ENCODE results near the gene CASS4. TPM values are rescaled to one million over a fixed set of nuclear protein-coding genes. Genes with fewer than 3 reads are reported as not detected.

CASS4 gene
- total RNA-seq, 1 donor from 2014 or later, result 40.2 TPM

DNA sequence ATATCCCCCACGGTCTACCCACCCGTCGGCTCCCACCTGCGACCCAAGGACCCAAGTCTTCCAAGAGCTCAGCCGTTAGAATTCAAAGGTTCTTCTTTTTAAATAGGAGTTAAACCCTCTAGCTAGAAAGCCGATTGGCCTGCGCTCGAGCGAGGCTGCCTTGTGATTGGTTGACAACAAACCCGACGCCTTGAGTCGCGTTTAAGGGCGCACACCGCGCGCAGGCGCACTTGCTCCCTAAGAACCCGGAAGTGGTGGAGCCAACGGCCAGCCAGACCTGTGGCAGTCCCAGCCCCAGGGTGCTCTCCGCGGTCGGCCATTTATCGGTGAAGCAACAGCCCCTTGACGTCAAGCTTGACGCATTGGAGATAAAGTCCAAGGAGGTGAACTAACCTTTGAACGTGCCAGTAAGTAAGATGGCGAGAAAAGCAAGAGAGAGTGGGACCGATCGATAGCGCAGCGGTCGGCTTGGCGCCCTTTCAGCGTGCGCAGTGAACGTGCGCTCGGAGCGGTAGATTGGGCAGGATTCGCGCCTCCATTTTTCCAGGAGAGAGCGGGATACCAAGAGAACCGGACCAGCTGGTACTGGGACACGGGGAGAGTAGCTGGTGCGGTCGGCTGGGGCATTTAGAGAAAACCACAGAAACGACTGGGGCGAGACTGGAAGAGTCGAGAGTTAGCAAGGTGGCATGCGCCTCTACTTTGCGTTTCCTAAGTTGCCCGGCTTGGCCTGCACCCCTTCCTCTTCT lies 19.8 kb upstream of the CASS4 start, which contains the start of the genes AURKA and CSTF1:
AURKA (minus strand) TSS at position 84 of the 749 bp plus-strand sequence. CDS start 4,018 bp downstream, outside the sequence.
CSTF1 (plus strand) TSS at position 514 of the 749 bp plus-strand sequence. CDS start 2,908 bp downstream, outside the sequence.
- Histone ChIP-seq H3K27me3 (no peaks in the 10 kb centered on the region), H3K9me3 (no peaks in the 10 kb centered on the region), H3K36me3 (peaks cover 21% of the 10 kb centered on the region), H3K4me3 (peak within 1 kb of the TSS; percentile 58), H3K27ac (peak within 1 kb of the TSS; percentile 81), H3K4me1 (peaks cover 18% of the 10 kb centered on the region)
- ATAC-seq, result peak; percentile 97
- intact Hi-C loops (cut with DNase I), result no loop called here
- TF ChIP-seq, protein P1, sequence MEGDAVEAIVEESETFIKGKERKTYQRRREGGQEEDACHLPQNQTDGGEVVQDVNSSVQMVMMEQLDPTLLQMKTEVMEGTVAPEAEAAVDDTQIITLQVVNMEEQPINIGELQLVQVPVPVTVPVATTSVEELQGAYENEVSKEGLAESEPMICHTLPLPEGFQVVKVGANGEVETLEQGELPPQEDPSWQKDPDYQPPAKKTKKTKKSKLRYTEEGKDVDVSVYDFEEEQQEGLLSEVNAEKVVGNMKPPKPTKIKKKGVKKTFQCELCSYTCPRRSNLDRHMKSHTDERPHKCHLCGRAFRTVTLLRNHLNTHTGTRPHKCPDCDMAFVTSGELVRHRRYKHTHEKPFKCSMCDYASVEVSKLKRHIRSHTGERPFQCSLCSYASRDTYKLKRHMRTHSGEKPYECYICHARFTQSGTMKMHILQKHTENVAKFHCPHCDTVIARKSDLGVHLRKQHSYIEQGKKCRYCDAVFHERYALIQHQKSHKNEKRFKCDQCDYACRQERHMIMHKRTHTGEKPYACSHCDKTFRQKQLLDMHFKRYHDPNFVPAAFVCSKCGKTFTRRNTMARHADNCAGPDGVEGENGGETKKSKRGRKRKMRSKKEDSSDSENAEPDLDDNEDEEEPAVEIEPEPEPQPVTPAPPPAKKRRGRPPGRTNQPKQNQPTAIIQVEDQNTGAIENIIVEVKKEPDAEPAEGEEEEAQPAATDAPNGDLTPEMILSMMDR (IDR thresholded peaks at IDR 0.05), result no peak
- peak; percentile 100 for DNase-seq

DNA sequence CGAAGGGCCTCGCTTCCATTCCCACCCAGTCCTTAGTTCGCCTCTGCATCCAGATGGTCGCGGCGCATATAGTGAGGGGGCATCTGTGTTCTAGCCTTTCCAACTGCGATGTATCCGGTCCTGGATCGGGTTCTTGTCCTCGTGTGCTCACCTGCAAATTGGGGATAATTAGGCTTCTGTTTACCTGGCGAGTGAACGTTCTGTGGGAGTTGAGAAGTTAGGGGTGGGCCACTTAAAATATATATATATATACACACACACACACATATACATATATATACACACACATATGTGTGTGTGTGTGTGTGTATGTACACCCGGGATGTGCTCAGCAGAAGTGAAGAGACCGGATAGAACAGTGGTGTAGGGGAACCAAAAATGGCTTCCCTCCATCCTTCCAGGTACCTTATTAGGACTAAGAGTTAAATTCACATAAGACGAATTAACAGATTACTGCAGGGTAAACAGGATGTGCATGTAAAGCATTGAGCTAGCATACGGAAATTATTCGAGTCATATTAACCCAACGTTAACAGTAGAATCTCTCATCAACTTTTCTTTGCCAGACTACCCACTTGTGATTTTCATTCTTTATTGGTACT lies 19.1 kb upstream of the CASS4 start:
- Histone ChIP-seq H3K4me1 (peaks cover 18% of the 10 kb centered on the region), H3K36me3 (peaks cover 28% of the 10 kb centered on the region), H3K9me3 (no peaks in the 10 kb centered on the region), H3K4me3 (peak overlapping the region; percentile 58), H3K27ac (peak overlapping the region; percentile 81), H3K27me3 (no peaks in the 10 kb centered on the region)
- DNase-seq (no peak), ATAC-seq (no peak)
- TF ChIP-seq, protein P1 (IDR thresholded peaks at IDR 0.05), result no peak
- intact Hi-C loops (cut with DNase I), result no loop called here

DNA sequence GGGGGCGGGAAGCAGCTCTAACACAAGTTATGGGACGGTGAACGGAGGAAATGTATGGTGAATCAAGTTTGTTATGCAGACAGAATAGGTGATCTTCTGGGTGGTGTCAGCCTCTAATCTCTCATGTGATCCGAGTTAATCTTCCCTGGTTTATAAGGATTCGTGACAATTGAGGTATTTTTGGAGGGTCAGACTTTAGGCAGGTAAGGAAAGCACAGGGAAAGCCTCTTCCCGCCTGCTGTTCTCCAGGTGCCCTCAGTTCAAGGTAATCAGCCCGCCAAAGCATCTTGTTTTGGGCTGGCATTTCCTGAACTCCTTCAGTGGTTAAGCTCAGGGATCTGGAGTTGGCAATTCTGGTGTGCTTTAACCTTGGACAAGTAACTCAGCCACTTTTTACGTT lies 18.4 kb upstream of the CASS4 start:
- TF ChIP-seq, protein P1 (IDR thresholded peaks at IDR 0.05), result no peak
- no peak overlapping the region for H3K27ac ChIP-seq

DNA sequence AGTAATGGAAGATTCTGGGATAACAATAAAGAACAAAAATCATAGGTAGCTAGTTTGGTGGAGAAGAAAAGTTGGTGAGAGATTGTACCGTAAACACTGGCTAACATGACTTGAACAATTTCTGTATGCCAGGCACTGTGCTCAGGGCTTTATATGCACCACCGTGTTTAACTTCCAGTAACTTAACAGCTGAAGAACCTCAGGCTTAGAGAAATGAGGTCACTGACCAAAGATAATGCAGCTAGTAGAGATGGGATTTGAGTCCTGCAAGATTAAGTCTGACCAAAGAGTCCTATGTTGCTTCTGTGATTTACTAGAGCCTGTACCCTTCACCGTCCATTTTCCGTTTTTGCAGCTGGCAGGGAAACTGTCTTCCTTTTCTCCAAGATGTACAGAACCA lies 16.9 kb upstream of the CASS4 start:
- no peak for ATAC-seq
- H3K9me3 ChIP-seq, result no peaks in the 10 kb centered on the region
- peaks cover 19% of the 10 kb centered on the region for H3K4me1 ChIP-seq
- no peak overlapping the region for H3K4me3 ChIP-seq
- no peak overlapping the region for H3K27ac ChIP-seq
- TF ChIP-seq, protein P1 (IDR thresholded peaks at IDR 0.05), result no peak
- DNase-seq, result no peak
- intact Hi-C loops (cut with DNase I), result no loop called here
- no peaks in the 10 kb centered on the region for H3K27me3 ChIP-seq
- peaks cover 48% of the 10 kb centered on the region for H3K36me3 ChIP-seq

More for the DNA sequence above, 18.4 kb upstream of the CASS4 start:
- ATAC-seq (no peak), DNase-seq (no peak)
- Histone ChIP-seq H3K9me3 (no peaks in the 10 kb centered on the region), H3K4me3 (peak overlapping the region; percentile 58), H3K4me1 (peaks cover 18% of the 10 kb centered on the region), H3K36me3 (peaks cover 35% of the 10 kb centered on the region), H3K27me3 (no peaks in the 10 kb centered on the region)
- intact Hi-C loops (cut with DNase I), result no loop called here

DNA sequence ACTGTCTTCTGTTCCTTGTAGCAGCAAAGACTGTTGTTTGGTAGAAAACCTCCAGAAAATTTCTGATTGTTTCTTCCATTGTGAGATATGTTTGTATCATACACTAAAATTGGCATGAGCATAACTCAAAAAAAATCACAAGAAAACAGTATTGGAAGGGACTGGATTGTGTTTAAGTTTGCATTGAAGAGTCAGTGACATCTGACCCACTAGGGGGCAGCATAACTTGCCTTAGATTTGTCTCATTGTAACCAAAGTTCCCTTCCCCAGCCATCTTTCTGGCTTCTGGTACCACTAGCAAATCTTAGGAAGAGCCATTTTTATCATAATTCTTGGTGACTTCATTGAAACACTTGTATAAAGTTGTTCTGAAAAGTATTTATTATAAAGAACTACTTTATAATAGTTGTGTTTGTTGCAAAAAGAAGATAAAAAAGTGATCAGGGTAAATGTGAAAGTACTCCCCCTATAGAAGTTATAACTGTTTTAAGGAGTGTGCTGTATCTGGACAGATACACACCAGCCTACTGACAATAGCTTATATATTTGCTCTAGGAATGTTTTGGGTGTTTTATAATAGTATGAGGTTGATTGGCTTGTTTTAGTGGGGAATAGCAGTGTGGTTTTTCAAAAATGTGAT lies 11.9 kb upstream of the CASS4 start:
- peaks cover 95% of the 10 kb centered on the region for H3K36me3 ChIP-seq
- peaks cover 3% of the 10 kb centered on the region for H3K4me1 ChIP-seq
- no peak overlapping the region for H3K4me3 ChIP-seq
- TF ChIP-seq, protein P1 (IDR thresholded peaks at IDR 0.05), result peak; percentile 88
- no peaks in the 10 kb centered on the region for H3K27me3 ChIP-seq
- intact Hi-C loops (cut with DNase I), result no loop called here
- ATAC-seq (peak; percentile 79), DNase-seq (no peak)
- H3K9me3 ChIP-seq, result no peaks in the 10 kb centered on the region
- no peak overlapping the region for H3K27ac ChIP-seq
